HepG2 (cell line): ENCODE data around the gene MAPK8IP3. TPM values are rescaled to one million over a fixed set of nuclear protein-coding genes. Genes with fewer than 3 reads are reported as not detected.
A peak's percentile ranks its signal among the peaks of the same experiment; 100 is the strongest.

Experiments
- ATF2 ChIP-seq: sonication (generic); formaldehyde crosslinking; IDR thresholded peaks from 2 replicates; pipeline ENCODE4 v1.4.0; 2020; ENCODE audit warnings: missing genetic modification reagents
- ATF7-NPFF ChIP-seq: sonication (generic); formaldehyde crosslinking; IDR thresholded peaks from 2 replicates; pipeline ENCODE4 v1.8.1; 2023; ENCODE audit warnings: mild to moderate bottlenecking, low read depth, missing genetic modification reagents, moderate library complexity
- DRAP1 ChIP-seq: IDR thresholded peaks from 2 replicates; pipeline ENCODE4 v1.6.1; 2016; ENCODE audit warnings: missing genetic modification reagents, missing compliant biosample characterization
- DZIP1 ChIP-seq: sonication (generic); formaldehyde crosslinking; IDR thresholded peaks from 2 replicates; pipeline ENCODE4 v1.5.0; 2020; ENCODE audit warnings: mild to moderate bottlenecking, missing genetic modification reagents
- FOXO4 ChIP-seq: sonication (generic); formaldehyde crosslinking; conservative IDR thresholded peaks from 2 replicates; pipeline ENCODE4 v1.8.1; 2023; ENCODE audit warnings: missing genetic modification reagents
- HOXA7 ChIP-seq: sonication (generic); formaldehyde crosslinking; IDR thresholded peaks from 2 replicates; pipeline ENCODE4 v1.8.1; 2022; ENCODE audit warnings: mild to moderate bottlenecking, missing genetic modification reagents, moderate library complexity
- MATR3 ChIP-seq: sonication (generic); formaldehyde crosslinking; IDR thresholded peaks from 2 replicates; pipeline ENCODE4 v1.4.0; 2020; ENCODE audit warnings: missing genetic modification reagents
- NCOA1 ChIP-seq: sonication (generic); formaldehyde crosslinking; IDR thresholded peaks from 2 replicates; pipeline ENCODE4 v1.9.0; 2021; ENCODE audit warnings: missing genetic modification reagents
- NFKB2 ChIP-seq: sonication (generic); formaldehyde crosslinking; IDR thresholded peaks from 2 replicates; pipeline ENCODE4 v1.4.0; 2020; ENCODE audit warnings: missing genetic modification reagents, borderline replicate concordance
- NFKBIZ ChIP-seq: IDR thresholded peaks from 2 replicates; pipeline ENCODE4 v1.6.1; 2018; ENCODE audit warnings: missing genetic modification reagents, missing compliant biosample characterization
- POLR2G ChIP-seq: fragments of 200-400 bp; formaldehyde crosslinking; IDR thresholded peaks from 2 replicates; pipeline ENCODE4 v1.6.1; 2018; ENCODE audit warnings: mild to moderate bottlenecking, low read depth, low read length, moderate library complexity
- SNRNP70 ChIP-seq: fragments of 200-400 bp; formaldehyde crosslinking; IDR thresholded peaks from 2 replicates; pipeline ENCODE4 v1.6.1; 2017; ENCODE audit warnings: mild to moderate bottlenecking, low read depth, low read length, moderate library complexity
- SOX6 ChIP-seq, 2 experiments: fragments of 450-650 bp in 1 of 2; sonication (generic) in 1 of 2; formaldehyde crosslinking in 1 of 2; IDR thresholded peaks; 2 replicates each; pipeline versions ENCODE4 v1.4.0 to v1.6.1; 2017 to 2020; ENCODE audit warnings: antibody characterized with exemption in 1 of 2, mild to moderate bottlenecking in 1 of 2, missing genetic modification reagents in 1 of 2
- TBX2 ChIP-seq: sonication (generic); formaldehyde crosslinking; IDR thresholded peaks from 2 replicates; pipeline ENCODE4 v1.5.0; 2020; ENCODE audit warnings: missing genetic modification reagents, mild to moderate bottlenecking, borderline replicate concordance
- TEF ChIP-seq: sonication (generic); formaldehyde crosslinking; IDR thresholded peaks from 2 replicates; pipeline ENCODE4 v1.5.0; 2020; ENCODE audit warnings: missing genetic modification reagents
- TIGD3 ChIP-seq: sonication (generic); formaldehyde crosslinking; IDR thresholded peaks from 2 replicates; pipeline ENCODE4 v1.5.1; 2020; ENCODE audit warnings: mild to moderate bottlenecking, missing genetic modification reagents, borderline replicate concordance
- WIZ ChIP-seq: sonication (generic); formaldehyde crosslinking; IDR thresholded peaks from 2 replicates; pipeline ENCODE4 v1.5.1; 2020; ENCODE audit warnings: mild to moderate bottlenecking, missing genetic modification reagents
- ZNF350 ChIP-seq: sonication (generic); formaldehyde crosslinking; IDR thresholded peaks from 2 replicates; pipeline ENCODE4 v1.4.0; 2020; ENCODE audit warnings: mild to moderate bottlenecking, low read depth, missing genetic modification reagents, borderline replicate concordance
- ZNF577 ChIP-seq: sonication (generic); formaldehyde crosslinking; IDR thresholded peaks from 2 replicates; pipeline ENCODE4 v1.4.0; 2020; ENCODE audit warnings: mild to moderate bottlenecking, low read depth, missing genetic modification reagents, borderline replicate concordance
- ZNF580 ChIP-seq: IDR thresholded peaks from 2 replicates; pipeline ENCODE4 v1.6.1; 2016; ENCODE audit warnings: low read depth, borderline replicate concordance
- polyA plus RNA-seq, 8 experiments: library from polyadenylated mRNA; depleted of rRNA in 3 of 8; stranded (reverse) in 7 of 8; unstranded in 1 of 8; fragments of >200 nt; fragmentation: Illumina TruSeq in 4 of 8; extraction: Trizol in 4 of 8; gene quantifications; 2 replicates each; pipeline versions ENCODE4 v1.2.1 to v1.2.3, GENCODE V29; 2011 to 2016; ENCODE audit warnings: low read depth in 4 of 8, missing spikeins in 1 of 8, mixed read lengths in 1 of 8; ENCODE audit not compliant: insufficient read depth in 1 of 8
- total RNA-seq, 5 experiments: library from RNA; depleted of rRNA; stranded (reverse); fragments of >200 nt; fragmentation: Illumina TruSeq; extraction: Trizol; gene quantifications; 2 replicates each; pipeline ENCODE4 v1.2.3, GENCODE V29; 2016; ENCODE audit warnings: low read depth in 1 of 5

Gene MAPK8IP3
- total and polyA plus RNA-seq, 2 of the 13 experiments (the other 11 are each of a cell fraction or from before 2014, with no cell fraction given) = 25.1 to 41.7 TPM

- TF ChIP-seq FOXO4 (CRISPR knock-in tag) (no peak), NFKB2 (CRISPR knock-in tag) (0 out of 2 replicates have a peak, but pooled peaks have one; percentile 3), MATR3 (CRISPR knock-in tag) (no peak), SOX6 (IDR thresholded peaks at IDR 0.05) (no peak), SOX6 (CRISPR knock-in tag; IDR thresholded peaks at IDR 0.05) (peak; percentile 6; the same call in 1 of the 2 replicates), NFKBIZ (CRISPR knock-in tag) (0 out of 2 replicates have a peak, but pooled peaks have one; percentile 9), TIGD3 (CRISPR knock-in tag) (no peak), NCOA1 (CRISPR knock-in tag) (0 out of 2 replicates have a peak, but pooled peaks have one; percentile 9), ZNF580 (CRISPR knock-in tag) (no peak), SNRNP70 (no peak), POLR2G (no peak), ZNF577 (no peak), ATF2 (CRISPR knock-in tag) (no peak), ATF7-NPFF (CRISPR knock-in tag) (no peak), HOXA7 (no peak), TEF (no peak), DZIP1 (no peak), DRAP1 (CRISPR knock-in tag) (no peak), ZNF350 (CRISPR knock-in tag) (no peak), TBX2 (CRISPR knock-in tag) (no peak), WIZ (CRISPR knock-in tag) (no peak)
These were observed 67.9 kb downstream of the MAPK8IP3 start (continued) for GRCh38 chr16:1773703-1774447.
